GM21619 (cell line): ENCODE measurements around the gene RFTN2.
"Not testable (repeated sequence)": the region's sequence is repeated elsewhere in the genome, so short reads cannot be mapped to it uniquely, and the experiment has no call there.

Source experiments
- ATAC-seq: cut with Tn5 transposase; IDR thresholded peaks from one replicate; pipeline ENCODE4 v1.9.1; 2021; ENCODE audit not compliant: unreplicated experiment

Gene RFTN2

DNA sequence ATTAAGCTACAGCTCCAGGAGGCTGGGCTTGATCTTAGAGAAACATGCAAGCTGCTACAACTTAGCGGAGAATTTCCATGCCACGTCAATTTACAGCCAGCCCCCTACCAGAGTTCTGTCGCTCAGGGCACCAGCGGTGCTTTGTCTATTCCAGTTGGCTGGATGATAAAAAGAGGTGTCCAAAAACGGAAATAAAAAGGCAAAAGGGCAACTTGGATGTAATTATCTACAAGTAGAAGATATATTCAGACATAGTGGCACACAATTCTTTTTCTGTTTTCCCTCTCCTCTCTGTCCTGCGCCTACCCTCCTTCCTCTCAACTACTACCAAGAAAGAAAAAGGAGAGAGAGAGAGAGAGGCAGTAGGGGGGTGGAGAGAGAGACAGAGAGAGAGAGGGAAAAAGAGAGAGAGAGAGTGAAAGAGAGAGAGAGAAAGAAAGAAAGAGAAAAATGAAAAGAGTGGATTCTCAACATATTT, 363 bp upstream of the RFTN2 start:
- ATAC-seq = no peak

DNA sequence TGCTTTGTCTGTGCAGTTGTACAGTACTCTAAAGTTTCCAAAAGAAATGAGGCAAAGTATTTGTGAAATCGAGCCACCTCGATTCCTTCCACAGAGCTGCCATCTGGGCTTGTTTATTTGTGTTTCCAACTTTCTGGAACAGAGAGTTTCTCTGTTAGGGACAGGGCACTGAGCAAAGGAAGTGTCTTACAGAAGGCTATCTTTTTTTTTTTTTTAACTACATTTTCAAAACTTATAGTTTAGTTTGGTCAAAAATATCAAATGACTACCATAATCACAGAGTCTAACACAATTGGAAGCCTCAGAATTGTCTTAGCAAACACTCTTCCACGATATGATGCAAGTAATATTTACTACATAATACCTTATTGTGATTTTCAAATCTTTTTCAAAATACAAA, 796 bp downstream of the RFTN2 start:
- no peak for ATAC-seq

DNA sequence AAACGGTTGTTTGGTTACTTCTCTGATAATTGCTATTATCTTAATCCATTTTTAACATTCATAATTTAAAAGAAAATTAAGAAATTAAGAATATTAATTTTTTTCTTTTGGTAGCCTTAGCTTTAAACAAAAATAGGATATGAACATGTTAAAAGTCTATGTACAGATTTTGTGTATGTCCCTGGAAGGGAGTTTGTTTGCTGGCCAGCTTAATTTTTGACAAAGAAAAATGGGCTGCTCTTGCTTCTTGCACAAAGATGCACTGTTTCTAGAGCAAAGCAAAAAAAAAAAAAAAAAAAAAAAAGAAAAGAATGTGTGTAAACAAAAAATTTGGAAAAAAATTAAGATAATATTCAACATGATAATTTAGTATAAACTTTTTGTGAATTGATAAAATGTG, 1.3 kb downstream of the RFTN2 start:
- ATAC-seq = no peak

DNA sequence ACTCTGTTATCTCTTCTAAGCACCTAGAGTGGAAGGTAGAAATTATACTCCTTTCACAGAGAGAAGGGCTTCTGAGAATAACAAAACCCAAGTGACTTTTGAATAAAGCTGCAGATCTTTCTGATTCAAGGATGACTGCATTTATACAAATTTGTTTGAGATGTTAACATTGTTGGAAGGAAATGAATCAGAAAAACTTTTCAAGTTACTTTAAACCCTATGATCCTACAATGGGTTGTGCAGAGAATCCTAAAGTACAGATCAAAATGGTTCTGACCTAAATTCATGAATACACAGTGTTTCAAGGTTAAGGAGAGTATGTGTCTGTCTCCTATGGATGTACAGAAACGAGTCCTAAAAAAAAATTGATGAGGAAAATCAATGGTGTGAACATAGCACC, 1.8 kb downstream of the RFTN2 start:
- ATAC-seq = no peak

DNA sequence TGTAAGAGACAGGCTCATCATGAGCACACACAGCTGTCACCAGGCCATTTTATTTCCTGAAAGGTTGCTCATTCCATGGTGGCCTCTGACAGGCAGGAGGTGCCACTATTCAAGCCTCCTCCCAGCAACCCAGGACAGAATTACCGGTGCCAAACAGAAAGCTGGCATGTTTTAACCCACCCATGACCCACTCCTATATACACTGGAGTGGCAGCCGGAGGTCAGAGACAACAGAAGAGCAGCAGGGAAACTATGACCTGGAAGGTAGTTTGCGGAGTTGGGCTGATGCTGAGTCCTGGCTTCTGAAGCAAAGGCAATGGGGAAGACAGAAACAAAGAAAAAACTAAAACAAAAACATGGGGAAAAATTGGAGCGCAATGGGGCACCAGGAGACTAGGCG, 2.3 kb downstream of the RFTN2 start:
- ATAC-seq = no peak

DNA sequence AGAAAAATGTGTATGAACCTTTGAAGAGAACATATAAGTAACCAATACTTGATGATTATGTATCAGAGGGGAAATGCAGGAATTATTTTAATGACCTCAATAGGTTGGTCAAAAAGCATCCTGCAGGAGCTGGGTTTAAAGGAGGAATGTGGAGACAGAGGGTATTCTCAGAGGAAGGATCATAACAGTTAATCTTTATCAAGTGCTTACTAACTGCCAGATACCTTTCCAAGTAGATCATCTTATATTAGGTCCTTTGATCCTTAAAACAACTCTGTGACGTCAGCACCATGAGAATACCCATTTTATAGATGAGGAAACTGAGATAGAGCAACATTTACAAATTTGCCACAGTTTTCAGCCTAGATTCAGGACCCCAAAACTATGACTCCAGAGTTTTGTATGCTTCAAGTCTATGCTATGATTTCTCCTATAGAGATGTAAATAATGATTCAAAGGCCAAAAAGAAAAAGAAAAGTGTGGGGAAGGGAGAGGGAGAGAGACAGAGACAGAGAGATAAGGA, 3.0 kb downstream of the RFTN2 start:
- ATAC-seq = no peak

DNA sequence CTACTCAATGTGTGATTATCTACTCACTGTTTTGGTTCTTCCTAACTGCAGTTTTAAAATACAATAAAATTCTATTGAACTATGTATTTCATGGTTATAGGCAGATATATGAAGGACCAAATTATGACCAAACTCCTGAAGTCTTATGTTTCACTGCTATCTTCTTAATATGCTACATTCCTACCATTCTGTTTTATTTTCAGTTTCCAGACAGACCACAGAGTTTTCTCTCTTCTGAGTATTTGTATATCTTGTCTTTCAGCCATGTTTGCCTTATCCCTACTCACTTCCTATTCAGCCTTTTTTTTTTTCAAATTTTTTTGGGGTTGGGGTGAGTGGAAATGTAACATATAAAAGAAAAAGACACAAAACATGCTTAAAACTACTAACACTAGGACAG, 6.3 kb downstream of the RFTN2 start:
- peak; percentile 48 for ATAC-seq

DNA sequence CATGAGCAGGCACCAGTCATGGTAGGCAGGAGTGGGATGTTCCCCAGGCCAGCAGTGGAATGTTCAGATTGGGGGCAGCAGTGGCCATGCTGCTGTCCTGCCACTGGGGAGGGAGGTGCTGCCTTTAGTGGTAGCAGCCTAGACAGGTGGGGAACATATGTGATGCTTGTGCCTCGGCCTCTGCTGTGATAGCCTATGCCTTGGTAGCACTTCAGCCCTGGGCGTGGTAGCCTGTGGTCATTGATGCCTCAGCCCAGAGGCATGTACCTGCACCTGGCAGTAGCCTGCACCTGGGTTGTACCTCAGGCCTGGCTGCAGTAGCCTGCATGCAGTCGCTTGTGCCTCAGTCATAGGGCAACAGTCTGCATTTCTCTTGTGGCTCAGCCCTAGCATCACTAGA, 7.1 kb downstream of the RFTN2 start:
- ATAC-seq = no peak

DNA sequence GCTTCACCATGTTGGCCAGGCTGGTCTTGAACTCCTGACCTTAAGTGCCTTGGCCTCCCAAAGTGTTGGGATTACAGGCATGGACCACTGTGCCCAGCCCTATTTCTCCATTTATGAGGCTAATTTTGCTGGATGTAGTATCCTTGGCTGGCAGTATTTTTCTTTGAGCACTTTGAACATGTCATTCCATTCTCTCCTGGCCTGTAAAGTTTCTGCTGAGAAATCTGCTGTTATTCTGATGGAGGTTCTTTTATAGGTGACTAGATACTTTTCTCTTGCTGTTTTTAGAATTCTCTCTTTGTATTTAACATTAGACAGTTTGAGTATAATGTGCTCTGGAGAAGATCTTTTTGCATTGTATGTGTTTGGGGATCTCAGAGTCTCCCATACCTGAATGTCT, 9.1 kb downstream of the RFTN2 start:
- no peak for ATAC-seq

DNA sequence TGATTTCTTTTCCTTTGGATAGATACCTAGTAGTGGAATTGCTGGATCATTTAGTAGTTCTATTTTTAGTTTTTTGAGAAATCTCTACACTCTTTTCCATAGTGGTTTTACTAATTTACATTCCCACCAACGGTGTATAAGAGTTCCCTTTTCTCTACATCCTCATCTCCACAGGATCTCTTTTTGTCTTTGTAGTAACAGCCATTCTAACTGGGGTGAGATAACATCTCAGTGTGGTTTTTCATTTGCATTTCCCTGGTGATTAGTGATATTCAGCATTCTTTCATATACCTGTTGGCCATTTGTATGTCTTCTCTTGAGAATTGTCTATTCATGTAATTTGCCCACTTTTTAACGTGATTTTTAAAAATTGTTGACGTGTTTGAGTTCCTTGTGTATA, 13.8 kb downstream of the RFTN2 start:
- no peak for ATAC-seq

DNA sequence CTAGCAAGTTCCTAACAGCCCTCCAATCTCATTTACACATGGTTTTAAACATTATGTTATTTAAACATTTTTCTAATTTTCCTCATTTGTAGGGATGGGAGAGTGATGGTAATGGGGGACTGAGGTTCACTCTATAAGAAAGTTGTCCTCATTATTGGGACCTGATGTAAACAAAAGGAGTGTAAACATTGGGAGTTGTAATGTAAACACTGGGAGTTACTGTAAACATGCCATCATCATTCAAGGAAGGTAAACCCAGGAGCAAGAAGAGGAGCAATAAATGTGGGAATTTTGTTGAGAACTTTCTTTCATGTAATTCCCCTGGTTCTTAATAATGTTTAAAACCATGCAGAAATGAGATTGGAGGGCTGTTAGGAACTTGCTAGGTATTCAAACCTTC, 17.8 kb downstream of the RFTN2 start:
- ATAC-seq = no peak

DNA sequence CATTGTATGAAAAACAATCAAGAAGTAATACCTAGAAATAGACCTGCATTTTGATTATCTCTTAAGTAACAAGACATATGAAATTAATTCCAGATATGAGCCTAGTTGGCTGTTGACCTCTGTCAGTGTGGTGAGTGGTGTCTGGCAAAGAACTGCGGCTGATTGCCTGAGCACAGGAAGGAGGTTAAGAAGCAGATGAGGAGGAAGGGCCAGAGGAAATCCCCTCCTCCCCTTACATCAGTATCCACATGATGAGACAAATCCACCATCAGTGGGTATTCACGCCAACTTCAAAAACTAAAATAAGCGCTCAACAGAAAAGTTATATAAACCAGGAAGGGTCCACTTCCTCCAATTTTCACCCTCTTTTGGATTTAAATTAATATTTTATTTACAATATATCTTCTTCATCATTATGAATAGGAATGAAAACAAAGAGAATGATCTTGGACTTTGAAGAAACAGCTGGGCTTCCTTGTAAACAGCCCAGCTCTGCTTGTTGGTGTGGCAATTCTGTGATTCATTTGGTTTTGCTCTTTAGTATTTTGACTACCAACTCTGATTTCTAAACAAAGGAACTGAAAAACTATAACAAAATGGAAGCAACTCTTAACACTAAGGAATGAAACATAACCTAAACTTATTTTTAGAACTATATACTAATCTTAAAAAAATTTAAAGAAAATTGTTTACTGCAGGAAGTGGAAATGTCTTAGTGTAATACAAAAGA, 27.3 kb downstream of the RFTN2 start:
- ATAC-seq = no peak

DNA sequence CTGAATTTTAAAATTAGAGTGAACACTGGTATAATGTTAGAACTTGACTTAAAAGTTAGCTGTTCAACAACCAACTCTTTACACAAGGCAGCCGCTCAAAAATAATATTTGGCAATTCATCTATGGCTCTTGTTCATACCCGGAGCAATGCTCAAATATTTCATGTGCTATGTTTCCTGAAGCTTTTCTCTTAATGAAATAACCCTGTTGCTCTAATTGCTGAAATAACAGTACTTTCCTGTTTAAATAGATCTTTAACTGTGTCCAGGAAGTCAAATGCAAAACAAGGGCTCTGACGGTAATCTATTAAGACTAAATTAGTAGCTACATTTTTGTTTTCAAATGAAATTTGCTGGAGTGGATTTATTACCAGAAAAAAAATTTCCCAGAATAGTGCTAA, 33.7 kb downstream of the RFTN2 start:
- no peak for ATAC-seq

DNA sequence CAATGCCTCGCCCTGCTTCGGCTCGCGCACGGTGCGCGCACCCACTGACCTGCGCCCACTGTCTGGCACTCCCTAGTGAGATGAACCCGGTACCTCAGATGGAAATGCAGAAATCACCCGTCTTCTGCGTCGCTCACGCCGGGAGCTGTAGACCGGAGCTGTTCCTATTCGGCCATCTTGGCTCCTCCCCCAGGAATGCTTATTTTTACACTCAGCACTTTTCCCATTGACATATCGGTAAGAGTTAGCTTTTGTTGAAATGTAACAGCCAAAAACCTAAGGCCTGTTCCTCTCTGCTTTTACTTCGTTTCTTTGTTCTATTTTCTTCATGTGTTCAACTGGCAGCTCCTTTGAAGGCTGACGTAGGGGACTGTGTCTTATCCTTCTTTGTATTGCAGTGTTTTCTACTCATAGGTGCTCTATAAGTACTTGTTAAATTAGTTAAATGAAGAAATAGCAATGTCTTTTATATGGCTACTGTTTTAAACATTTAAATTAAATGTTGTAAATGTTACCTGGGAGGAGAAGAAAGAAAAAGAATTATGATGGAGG, 34.7 kb downstream of the RFTN2 start:
- not testable (repeated sequence) for ATAC-seq

DNA sequence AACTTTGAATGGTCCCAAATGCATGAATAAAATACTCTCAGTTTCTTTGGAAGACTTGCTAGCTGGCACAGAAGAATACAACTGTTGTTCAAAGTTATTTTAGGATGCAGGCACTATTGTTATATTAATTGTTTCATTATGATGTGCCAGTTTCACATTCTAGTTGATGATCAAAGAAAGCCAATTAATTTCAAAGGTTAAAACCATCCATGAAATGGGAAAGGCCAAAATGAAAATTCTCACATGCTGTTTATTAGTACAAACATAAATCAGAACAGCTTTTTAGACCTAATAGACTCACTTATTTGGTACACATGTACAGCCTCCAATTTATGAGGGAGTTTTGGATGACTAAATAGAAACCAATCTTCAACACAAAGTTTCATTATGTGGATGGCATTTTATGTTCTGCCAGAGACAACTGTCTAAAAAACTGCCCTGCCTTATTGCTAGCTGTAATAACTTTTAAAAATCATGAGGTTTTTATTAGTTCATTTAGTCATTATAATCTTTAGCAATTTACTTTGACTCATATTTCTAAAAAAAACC, 42.2 kb downstream of the RFTN2 start:
- ATAC-seq = no peak

DNA sequence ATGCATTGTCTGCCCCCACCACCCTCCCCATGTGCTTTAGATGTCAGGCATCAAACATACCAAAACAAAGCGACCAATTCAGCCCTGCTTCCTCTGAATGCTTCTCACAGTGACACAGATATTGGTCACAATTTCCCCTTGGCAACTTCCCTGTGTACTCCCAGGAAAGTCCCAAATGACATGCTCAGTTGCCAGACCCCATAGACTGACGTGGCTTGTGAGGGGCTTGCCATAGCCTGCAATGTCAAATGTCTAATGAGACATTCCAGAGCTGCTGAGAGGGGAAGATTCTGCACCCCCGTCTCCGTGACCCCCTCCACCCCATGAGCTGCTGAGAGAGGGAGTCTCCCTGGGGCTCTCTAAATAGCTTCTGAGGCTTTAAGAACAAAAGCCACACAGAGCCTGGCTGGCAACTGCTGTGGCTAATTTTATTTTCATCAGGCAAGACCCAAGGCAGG, 47.3 kb downstream of the RFTN2 start:
- peak; percentile 63 for ATAC-seq

DNA sequence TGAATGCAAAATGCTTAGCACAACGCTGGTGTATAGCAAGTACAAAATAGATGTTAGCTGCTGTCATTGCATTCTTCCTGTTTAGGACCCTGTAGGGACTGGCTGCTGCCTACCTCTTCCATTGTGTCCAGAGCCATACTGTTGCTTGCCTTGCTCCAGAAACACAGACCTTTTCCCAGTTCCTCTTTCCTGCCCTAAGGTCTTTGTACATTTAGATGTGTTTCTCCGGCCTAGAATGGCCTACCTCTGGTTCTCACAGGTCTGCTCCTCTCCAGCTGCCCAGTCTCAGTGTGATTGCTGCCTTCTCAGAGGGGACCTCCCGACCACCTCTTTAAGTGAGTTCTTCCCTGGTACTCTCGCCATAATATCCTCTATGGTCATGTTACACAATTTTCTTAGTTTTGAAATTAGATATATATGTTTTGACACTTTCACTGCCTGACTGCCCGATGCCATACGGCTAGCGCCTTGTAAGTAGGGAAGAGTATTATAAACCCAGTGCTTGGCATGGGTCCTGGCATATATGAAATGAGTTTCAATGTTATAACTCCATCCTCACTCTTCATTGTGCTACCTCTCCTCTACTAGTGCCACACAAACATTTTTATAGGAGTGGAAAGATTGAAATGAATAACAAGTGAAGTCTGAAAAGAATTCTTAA, 48.3 kb downstream of the RFTN2 start:
- ATAC-seq = no peak

DNA sequence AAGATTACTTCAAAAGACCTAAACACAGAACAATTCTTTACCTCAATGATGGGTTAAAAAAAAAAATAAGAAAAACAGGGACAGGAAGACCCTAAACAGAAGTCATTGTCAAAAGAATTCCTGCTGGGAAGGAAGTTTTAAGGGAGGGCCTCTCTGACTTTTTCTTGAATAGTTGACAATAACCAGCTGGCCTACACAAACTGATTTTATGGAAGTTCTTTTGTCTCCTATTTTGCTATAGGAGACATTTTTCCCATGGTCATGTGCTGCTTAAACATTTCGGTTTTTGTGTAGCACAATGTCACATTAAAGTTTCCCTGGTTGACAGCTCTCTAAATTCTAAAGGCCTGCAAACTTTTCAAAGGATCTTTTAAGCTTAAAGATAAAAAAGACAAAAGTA, 55.3 kb downstream of the RFTN2 start:
- ATAC-seq = no peak

DNA sequence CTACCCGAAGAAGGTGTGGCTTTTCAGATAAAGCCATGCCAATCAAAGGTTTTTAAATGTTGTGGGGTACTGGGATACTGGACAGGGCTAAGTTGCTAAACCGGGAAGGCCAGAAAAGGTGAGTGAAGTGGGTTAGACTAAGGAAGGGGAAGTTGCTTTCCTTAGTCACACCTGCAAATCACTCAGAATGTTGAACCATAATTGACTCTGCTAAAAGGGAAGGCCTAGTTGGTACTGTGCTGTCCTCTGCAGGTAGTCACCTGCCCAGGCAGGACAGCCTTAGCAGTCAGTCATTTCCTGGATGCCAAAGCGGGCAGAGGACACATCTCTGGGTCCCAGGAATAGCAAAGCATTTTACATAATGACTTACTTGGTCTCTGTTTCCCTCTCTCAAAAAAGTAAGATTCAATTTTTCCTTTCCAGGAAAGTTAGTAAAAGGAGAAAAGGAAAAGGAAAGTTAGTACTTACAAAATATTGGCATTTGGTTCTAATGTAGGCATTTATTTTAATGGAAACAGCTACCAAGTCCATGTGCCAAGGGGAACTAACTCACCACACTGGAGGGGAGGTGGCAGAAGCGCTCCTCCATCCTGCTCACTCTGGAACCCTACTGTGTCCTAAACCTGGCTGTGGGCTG, 60.3 kb downstream of the RFTN2 start:
- peak; percentile 75 for ATAC-seq

DNA sequence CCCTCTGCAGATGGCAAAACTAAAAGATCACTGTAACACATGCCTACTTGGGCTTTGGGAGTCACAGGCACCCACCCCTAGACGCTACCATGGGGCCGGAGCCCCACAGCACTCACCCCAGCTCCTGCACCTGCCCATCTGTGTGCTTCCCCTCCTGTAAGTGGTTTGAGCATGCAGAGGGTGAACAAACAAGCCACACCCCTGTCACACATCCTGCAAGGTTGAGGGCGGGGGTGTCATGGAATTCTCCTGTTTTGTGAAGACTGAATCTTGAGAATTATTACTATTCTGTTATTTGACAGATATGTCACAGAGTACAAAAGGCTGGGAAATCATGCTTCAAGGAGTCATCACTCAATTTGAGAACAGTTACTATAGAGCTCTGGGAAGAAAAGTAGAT, 60.9 kb downstream of the RFTN2 start:
- ATAC-seq = no peak

DNA sequence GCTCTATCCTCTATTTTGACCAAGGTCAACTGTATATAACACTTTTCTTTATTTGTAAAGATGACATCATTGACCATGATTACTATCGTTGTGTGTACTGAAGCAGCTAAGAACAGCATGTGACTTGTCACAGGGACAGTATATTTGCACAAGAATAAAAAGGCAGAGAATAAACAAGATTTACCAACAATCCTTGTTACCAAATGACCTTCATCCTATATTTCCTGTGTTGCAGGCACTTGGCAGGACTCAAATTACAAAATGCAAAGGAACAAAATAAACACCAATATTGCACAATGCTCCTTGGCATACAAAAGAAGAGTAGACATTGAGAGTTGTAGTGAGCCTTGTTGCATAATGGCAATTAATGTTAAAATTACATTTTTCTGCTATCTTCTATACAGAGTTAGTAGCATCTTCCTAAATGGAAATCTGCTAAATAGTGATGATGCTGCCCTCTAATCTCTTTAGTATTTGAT, 61.8 kb downstream of the RFTN2 start:
- no peak for ATAC-seq
